ENCODE results near the gene ATXN2.
"Not testable (repeated sequence)": the region's sequence is repeated elsewhere in the genome, so short reads cannot be mapped to it uniquely, and the experiment has no call there.

ATXN2 gene

GRCh38 chr12:111570084-111570961 lies 28.8 kb downstream of the ATXN2 start:
- DNase-seq (ENCODE audit: low spot score), result peak; percentile 23

- no peak for DNase-seq (ENCODE audit: low spot score)
These were observed 29.6 kb downstream of the ATXN2 start for GRCh38 chr12:111569363-111570083.

DNA sequence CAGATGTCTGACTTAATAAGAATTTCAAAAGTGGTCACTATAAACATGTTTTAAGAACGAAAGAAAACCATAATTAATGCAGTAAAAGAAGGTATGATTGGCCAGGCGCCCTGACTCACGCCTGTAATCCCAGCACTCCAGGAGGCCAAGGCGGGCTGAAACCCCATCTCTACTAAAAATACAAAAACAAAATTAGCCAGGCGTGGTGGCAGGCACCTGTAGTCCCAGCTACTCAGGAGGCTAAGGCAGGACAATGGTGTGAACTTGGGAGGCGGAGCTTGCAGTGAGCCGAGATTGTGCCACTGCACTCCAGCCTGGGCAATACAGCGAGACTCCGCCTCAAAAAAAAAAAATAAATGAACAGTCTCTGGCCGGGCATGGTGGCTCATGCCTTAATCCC lies 38.3 kb downstream of the ATXN2 start:
- not testable (repeated sequence) for DNase-seq (ENCODE audit: low spot score)

DNA sequence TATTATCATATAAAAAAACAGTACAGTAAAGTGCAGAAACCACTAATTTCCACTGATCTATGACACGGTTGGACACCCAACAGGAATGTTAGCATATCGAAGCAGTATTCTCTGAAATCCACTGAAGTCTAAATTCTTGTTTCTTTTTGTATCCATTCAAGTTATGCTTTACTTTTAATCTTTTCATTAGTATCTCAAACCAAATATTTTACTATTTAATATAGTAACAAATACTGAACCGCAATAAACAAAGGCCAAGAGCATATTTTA lies 41.1 kb downstream of the ATXN2 start:
- DNase-seq (ENCODE audit: low spot score), result no peak

DNA sequence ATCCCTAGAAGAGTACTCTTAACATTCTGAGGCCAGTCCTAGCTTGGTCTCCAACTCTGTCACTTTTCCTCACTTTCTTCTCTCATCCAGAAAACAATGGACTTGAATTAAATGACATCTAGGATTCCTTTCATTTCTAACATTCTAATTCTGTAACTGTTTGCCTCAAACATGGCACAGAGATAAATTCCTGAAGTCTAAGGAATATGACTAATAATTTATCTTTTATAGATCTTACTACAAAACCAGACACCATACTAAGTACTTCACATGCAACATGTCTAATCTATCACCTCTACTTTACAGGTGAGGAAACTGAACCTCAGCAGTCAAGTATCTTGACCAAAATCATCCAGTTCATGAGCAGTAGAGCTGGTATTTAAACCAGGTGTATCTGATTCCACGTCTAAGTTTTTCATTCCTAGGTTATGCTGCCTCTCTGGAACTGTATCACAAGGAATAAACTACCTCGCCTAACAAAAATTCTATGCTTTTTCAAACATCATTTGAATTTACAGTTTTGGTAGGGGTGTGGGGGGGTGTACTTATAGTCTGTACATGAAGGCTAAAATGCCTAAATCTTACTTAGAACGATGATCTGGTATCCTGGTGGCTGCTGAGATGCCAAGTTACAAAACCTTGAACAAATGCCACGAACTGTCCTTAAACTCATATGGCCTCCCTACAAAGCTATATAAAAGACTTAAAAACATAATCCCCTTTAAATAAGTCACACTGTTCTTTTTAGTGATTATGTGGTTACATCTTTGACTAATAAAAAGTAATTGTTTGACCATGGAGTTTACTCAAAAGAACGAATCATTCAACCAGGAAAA lies 41.6 kb downstream of the ATXN2 start:
- DNase-seq (ENCODE audit: low spot score), result no peak

DNA sequence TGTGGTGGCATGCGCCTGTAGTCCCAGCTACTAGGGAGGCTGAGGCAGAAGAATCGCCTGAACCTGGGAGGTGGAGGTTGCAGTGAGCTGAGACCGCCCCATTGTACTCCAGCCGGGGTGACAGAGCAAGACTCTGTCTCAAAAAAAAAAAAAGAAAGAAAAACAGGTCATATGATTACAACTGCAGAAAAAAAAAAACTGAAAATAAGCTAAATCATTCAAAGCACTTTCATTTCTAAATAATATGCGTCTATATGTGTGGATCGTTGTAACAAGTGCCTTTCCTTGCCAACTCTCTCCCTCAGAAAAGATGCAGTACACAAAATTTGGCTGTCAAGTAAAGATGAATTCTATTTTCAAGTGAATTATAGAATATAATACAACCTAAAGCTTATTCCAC lies 42.4 kb downstream of the ATXN2 start:
- no peak for DNase-seq (ENCODE audit: low spot score)

DNA sequence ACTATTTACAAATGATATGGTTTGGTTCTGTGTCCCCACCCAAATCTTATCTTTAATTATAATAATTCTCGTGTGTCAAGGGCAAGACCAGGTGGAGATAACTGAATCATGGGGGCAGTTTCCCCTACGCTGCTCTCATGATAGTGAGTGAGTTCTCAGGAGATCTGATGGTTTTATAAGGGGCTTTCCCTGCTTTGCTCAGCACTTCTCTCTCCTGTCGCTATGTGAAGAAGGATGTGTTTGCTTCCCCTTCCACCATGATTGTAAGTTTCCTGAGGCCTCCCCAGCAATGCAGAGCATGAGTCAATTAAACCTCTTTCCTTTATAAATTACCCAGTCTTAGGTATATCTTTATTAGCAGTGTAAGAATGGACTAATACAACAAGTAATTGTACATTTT lies 43.8 kb downstream of the ATXN2 start:
- not testable (repeated sequence) for DNase-seq (ENCODE audit: low spot score)

DNA sequence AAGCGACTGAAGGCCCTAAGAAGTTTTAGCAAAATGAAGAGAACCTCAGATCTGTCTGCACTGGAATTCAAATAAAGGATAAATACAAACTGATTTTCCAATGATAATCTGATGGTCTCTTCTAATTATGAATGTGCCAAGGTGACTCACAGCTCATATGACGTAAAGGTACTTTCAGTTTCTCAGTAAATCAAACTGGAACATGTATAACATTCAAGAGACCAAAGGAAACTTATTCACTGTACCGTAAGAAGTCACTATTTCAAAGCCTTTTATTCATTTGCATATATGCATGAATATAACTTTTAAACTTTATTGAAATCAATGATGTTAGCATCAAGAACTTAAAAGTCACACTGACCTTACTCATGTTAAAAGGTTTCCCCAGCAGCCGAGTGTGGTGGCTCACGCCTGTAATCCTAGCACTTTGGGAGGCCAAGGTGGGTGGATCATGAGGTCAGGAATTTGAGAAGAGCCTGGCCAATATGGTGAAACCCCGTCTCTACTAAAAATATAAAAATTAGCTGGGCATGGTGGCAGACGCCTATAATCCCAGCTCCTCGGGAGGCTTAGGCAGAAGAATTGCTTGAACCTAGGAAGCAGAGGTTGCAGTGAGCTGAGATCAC lies 52.2 kb downstream of the ATXN2 start:
- no peak for DNase-seq (ENCODE audit: low spot score)

- DNase-seq (ENCODE audit: low spot score), result no peak
These were observed 52.9 kb downstream of the ATXN2 start for GRCh38 chr12:111546171-111546570.

DNA sequence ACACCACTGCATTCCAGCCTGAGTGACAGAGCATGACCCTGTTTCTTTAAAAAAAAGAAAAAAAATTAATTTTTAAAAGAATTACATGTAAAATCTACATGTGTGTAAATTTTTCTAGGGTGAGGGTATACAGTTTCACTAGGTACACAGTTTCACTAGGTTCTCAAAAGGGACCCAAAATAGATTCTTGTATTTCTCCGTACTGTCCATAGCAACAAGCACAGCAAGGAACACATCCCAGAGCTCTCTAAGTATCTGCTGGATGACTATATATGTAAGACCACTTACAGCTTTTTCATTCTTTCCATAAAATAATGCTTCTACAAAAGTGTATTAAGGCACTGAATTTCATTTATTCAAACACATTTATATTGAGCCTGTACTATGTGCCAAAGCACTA lies 55.1 kb downstream of the ATXN2 start:
- DNase-seq (ENCODE audit: low spot score), result no peak

GRCh38 chr12:111532751-111533150 lies 66.4 kb downstream of the ATXN2 start:
- DNase-seq (ENCODE audit: low spot score), result peak; percentile 29

GRCh38 chr12:111529424-111530368 lies 69.4 kb downstream of the ATXN2 start:
- DNase-seq (ENCODE audit: low spot score), result peak; percentile 86

GRCh38 chr12:111523587-111524167 lies 75.4 kb downstream of the ATXN2 start:
- no peak for DNase-seq (ENCODE audit: low spot score)

- DNase-seq (ENCODE audit: low spot score), result no peak
These were observed 77.3 kb downstream of the ATXN2 start for GRCh38 chr12:111521801-111522200.

DNA sequence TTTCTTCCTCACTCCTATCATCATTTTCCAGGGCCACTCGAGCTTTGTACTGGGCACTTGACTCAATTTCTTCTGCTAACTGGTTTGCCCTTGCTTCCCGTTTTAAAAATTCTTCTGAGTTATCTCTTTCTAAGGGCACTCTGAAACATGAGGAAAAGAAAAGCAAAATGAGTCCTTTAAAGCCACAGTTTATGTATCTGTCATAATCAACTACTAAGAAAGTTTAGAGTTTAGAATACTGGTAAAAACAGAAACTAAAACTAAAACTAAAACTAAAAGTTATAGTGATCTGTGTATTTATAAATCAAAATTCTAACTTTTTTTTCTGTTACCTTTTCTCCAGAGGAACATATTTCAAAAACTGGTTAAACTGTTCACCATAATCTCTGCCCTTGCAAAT lies 79.2 kb downstream of the ATXN2 start:
- DNase-seq (ENCODE audit: low spot score), result no peak

DNA sequence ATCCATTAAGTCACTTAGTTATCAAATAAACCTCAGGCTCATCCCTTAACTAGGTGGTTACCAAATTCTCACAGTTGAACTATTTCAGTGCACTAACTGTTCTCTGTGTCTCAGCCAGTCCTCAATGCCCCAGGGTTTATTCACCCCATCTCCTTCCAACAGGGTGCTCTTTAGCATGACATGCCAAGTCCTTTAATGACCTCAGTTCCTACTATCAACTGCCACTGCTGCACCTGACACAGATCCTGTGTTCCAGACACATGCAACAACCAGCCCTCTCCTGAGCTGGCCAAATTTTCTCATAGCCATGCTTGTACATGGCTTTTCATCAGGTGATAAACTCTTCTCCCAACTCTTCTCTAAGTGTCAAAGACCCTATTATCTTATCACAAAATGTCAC lies 80.0 kb downstream of the ATXN2 start:
- DNase-seq (ENCODE audit: low spot score), result no peak

DNA sequence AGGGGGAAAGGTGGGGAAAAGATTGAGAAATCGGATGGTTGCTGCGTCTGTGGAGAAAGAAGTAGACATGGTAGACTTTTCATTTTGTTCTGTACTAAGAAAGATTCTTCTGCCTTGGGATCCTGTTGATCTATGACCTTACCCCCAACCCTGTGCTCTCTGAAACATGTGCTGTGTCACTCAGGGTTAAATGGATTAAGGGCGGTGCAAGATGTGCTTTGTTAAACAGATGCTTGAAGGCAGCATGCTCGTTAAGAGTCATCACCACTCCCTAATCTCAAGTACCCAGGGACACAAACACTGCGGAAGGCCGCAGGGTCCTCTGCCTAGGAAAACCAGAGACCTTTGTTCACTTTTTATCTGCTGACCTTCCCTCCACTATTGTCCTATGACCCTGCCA lies 91.4 kb downstream of the ATXN2 start:
- not testable (repeated sequence) for DNase-seq (ENCODE audit: low spot score)

DNA sequence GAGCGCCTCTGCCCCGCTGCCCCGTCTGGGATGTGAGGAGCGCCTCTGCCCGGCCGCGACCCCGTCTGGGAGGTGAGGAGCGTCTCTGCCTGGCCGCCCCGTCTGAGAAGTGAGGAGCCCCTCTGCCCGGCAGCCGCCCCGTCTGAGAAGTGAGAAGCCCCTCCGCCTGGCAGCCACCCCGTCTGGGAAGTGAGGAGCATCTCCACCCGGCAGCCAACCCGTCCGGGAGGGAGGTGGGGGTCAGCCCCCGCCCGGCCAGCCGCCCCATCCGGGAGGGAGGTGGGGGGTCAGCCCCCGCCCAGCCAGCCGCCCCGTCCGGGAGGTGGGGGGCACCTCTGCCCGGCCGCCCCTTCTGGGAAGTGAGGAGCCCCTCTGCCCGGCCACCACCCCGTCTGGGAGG lies 91.9 kb downstream of the ATXN2 start:
- DNase-seq (ENCODE audit: low spot score), result not testable (repeated sequence)

DNA sequence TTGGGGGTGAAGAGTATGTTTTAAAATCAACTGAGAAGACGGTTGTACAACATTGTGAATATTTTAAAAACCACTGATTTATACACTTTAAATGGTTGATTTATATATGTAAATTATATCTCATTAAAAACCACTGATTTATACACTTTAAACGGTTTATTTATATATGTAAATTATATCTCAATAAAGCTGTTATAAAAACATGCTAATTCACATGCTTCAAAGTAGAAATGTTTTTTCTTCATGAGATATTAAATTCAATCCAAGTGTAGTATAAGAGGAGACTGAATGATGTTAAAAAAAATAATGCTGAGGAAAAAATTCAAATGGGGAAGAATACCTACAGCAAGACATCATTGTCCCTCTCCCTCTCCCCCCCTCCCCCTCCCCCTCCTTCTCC lies 92.9 kb downstream of the ATXN2 start:
- DNase-seq (ENCODE audit: low spot score), result no peak

GRCh38 chr12:111505601-111506036 lies 93.5 kb downstream of the ATXN2 start:
- DNase-seq (ENCODE audit: low spot score), result no peak

DNA sequence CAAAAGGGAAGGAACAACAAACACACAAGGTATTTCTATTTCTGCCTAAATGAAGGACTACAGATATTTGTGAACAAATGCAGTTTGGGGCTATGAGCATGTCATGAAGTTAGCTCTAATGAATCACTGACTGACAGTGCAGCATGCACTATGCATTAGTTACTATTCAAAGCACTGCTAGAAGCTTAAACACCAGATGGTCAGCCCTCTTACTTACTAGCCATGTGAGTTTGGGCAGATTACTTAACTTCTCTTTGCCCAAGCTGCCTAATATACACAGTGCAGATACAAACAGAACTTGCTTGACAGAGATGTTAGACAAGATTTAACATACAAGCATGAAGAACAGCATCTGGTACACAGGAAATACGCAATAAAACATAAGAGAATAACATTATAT lies 96.0 kb downstream of the ATXN2 start:
- DNase-seq (ENCODE audit: low spot score), result no peak
